HEK293T (cell line): ENCODE measurements around the gene STAT5B.

ENCODE experiments used
- ARNT ChIP-seq: fragments of 450-650 bp; IDR thresholded peaks from 2 replicates; pipeline ENCODE4 v1.6.1; 2017; ENCODE audit warnings: mild to moderate bottlenecking
- BHLHE40 ChIP-seq: fragments of 450-650 bp; IDR thresholded peaks from 2 replicates; pipeline ENCODE4 v1.6.1; 2016; ENCODE audit warnings: mild to moderate bottlenecking, moderate library complexity, borderline replicate concordance
- ELF4 ChIP-seq: fragments of 450-650 bp; IDR thresholded peaks from 2 replicates; pipeline ENCODE4 v1.6.1; 2017; ENCODE audit warnings: antibody characterized with exemption
- FOXA1 ChIP-seq: fragments of 450-650 bp; IDR thresholded peaks from 2 replicates; pipeline ENCODE4 v1.6.1; 2016; ENCODE audit warnings: mild to moderate bottlenecking
- FOXK2 ChIP-seq: fragments of 450-650 bp; IDR thresholded peaks from 2 replicates; pipeline ENCODE4 v1.6.1; 2016; ENCODE audit warnings: mild to moderate bottlenecking
- FOXM1 ChIP-seq: fragments of 450-650 bp; IDR thresholded peaks from 2 replicates; pipeline ENCODE4 v1.6.1; 2017; ENCODE audit warnings: mild to moderate bottlenecking, borderline replicate concordance
- HDGF ChIP-seq: fragments of 450-650 bp; IDR thresholded peaks from 2 replicates; pipeline ENCODE4 v1.6.1; 2017; ENCODE audit warnings: antibody characterized with exemption, borderline replicate concordance
- L3MBTL2 ChIP-seq: fragments of 450-650 bp; conservative IDR thresholded peaks from 2 replicates; pipeline ENCODE4 v1.6.1; 2016; ENCODE audit warnings: mild to moderate bottlenecking
- NFRKB ChIP-seq: fragments of 450-650 bp; IDR thresholded peaks from 2 replicates; pipeline ENCODE4 v1.6.1; 2016; ENCODE audit warnings: mild to moderate bottlenecking, moderate library complexity
- SP1 ChIP-seq: fragments of 450-650 bp; IDR thresholded peaks from 2 replicates; pipeline ENCODE4 v1.6.1; 2017
- SUZ12 ChIP-seq: fragments of 450-650 bp; IDR thresholded peaks from 2 replicates; pipeline ENCODE4 v1.6.1; 2016; ENCODE audit warnings: mild to moderate bottlenecking
- TARDBP ChIP-seq: fragments of 450-650 bp; IDR thresholded peaks from 2 replicates; pipeline ENCODE4 v1.6.1; 2016
- ZNF384 ChIP-seq: fragments of 450-650 bp; IDR thresholded peaks from 2 replicates; pipeline ENCODE4 v1.6.1; 2016
- TF ChIP-seq, protein P1 (sequence below): fragments of 450-650 bp; IDR thresholded peaks from 2 replicates; pipeline ENCODE4 v1.6.1; 2016

- no peak for TF ChIP-seq FOXK2
- no peak for TF ChIP-seq FOXA1
- TF ChIP-seq NFRKB = no peak
- peak; percentile 70; the same call in 1 of the 2 replicates for TF ChIP-seq ARNT
- no peak for TF ChIP-seq ZNF384
- TF ChIP-seq BHLHE40 = no peak
- no peak for TF ChIP-seq ELF4
- no peak for TF ChIP-seq SP1
- no peak for TF ChIP-seq SUZ12
- TF ChIP-seq, protein P1, sequence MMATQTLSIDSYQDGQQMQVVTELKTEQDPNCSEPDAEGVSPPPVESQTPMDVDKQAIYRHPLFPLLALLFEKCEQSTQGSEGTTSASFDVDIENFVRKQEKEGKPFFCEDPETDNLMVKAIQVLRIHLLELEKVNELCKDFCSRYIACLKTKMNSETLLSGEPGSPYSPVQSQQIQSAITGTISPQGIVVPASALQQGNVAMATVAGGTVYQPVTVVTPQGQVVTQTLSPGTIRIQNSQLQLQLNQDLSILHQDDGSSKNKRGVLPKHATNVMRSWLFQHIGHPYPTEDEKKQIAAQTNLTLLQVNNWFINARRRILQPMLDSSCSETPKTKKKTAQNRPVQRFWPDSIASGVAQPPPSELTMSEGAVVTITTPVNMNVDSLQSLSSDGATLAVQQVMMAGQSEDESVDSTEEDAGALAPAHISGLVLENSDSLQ = no peak
- no peak for TF ChIP-seq TARDBP
- no peak for TF ChIP-seq FOXM1
- no peak for TF ChIP-seq HDGF
- TF ChIP-seq L3MBTL2 = no peak
Measured at GRCh38 chr17:42322382-42323267, 46.4 kb upstream of the STAT5B start.
